ENCODE results near the gene SETD1B. TPM values are rescaled to one million over a fixed set of nuclear protein-coding genes. Genes with fewer than 3 reads are reported as not detected.
"Not testable (repeated sequence)": the region's sequence is repeated elsewhere in the genome, so short reads cannot be mapped to it uniquely, and the experiment has no call there.

SETD1B gene
- total and polyA plus RNA-seq, 9 donors: 6.2 to 44.6 (median 28.6) TPM

GRCh38 chr12:121858318-121858661 lies 54.5 kb downstream of the SETD1B start:
- WGBS, 3 donors: 92 to 93% (median 92%) methylated on average over 10 of the region's 10 CpGs
- H3K4me1 ChIP-seq (ENCODE audit: insufficient read depth): peaks cover 12% of the 10 kb centered on the region
- H3K9me3 ChIP-seq: no peaks in the 10 kb centered on the region
- intact Hi-C loops (cut with DNase I): no loop called here
- no peaks in the 10 kb centered on the region for H3K27me3 ChIP-seq
- DNase-seq: no peak
- H3K4me3 ChIP-seq: no peak overlapping the region
- peak overlapping the region; percentile 69 to 92 for H3K27ac ChIP-seq
- TF ChIP-seq POLR2A (IDR thresholded peaks at IDR 0.05) (no peak), CTCF (IDR thresholded peaks at IDR 0.05) (no peak), EP300 (IDR thresholded peaks at IDR 0.05) (no peak)
- no peaks in the 10 kb centered on the region for H3K36me3 ChIP-seq

- no peak for TF ChIP-seq CTCF (IDR thresholded peaks at IDR 0.05)
- TF ChIP-seq EP300 (IDR thresholded peaks at IDR 0.05): peak; percentile 31
- TF ChIP-seq POLR2A (IDR thresholded peaks at IDR 0.05): peak; percentile 18
- Histone ChIP-seq H3K4me3 (no peak within 1 kb of the TSS), H3K27ac (peak within 1 kb of the TSS; percentile 69 to 92), H3K36me3 (no peaks in the 10 kb centered on the region), H3K4me1 (ENCODE audit: insufficient read depth) (peaks cover 12% of the 10 kb centered on the region), H3K27me3 (no peaks in the 10 kb centered on the region), H3K9me3 (no peaks in the 10 kb centered on the region)
- 29 to 31% (median 30%) methylated on average over 15 to 16 of the region's 16 CpGs for WGBS, 3 donors
- intact Hi-C loops (cut with DNase I): no loop called here
- peak; percentile 86 to 92 (median 89) for DNase-seq
Measured at GRCh38 chr12:121858662-121859572, 55.1 kb downstream of the SETD1B start, which contains the start of gene HPD. Gene HPD, minus strand, starts transcription at chr12:121858859. Its CDS starts 36 bp downstream, at chr12:121858823.

- no peak overlapping the region for H3K4me3 ChIP-seq
- H3K9me3 ChIP-seq: no peaks in the 10 kb centered on the region
- DNase-seq: no peak
- peak overlapping the region in 1 of 2 donors; percentile 69 for H3K27ac ChIP-seq
- H3K36me3 ChIP-seq: no peaks in the 10 kb centered on the region
- intact Hi-C loops (cut with DNase I): no loop called here
- no peaks in the 10 kb centered on the region for H3K27me3 ChIP-seq
- peaks cover 12% of the 10 kb centered on the region for H3K4me1 ChIP-seq (ENCODE audit: insufficient read depth)
- TF ChIP-seq CTCF (IDR thresholded peaks at IDR 0.05): no peak
- TF ChIP-seq POLR2A (IDR thresholded peaks at IDR 0.05): no peak
- WGBS, 3 donors: 90 to 100% (median 100%) methylated on average over 1 of the region's 1 CpG
Measured at GRCh38 chr12:121860257-121860656, 56.4 kb downstream of the SETD1B start.

GRCh38 chr12:121860699-121861098 lies 56.9 kb downstream of the SETD1B start:
- H3K27me3 ChIP-seq; intact Hi-C loops (cut with DNase I); H3K4me3 ChIP-seq; H3K36me3 ChIP-seq; DNase-seq; H3K9me3 ChIP-seq; H3K27ac ChIP-seq: not testable (repeated sequence)
- H3K4me1 ChIP-seq (ENCODE audit: insufficient read depth): peaks cover 12% of the 10 kb centered on the region
- WGBS, 3 donors: 97 to 100% (median 97%) methylated on average over 4 of the region's 4 CpGs

- H3K36me3 ChIP-seq: no peaks in the 10 kb centered on the region
- H3K4me3 ChIP-seq: no peak overlapping the region
- peaks cover 12% of the 10 kb centered on the region for H3K4me1 ChIP-seq (ENCODE audit: insufficient read depth)
- no peaks in the 10 kb centered on the region for H3K9me3 ChIP-seq
- 15 to 30% (median 22%) methylated on average over 11 of the region's 11 CpGs for WGBS, 3 donors
- H3K27ac ChIP-seq: peak overlapping the region in 1 of 2 donors; percentile 33
- TF ChIP-seq EP300 (IDR thresholded peaks at IDR 0.05) (no peak), POLR2A (IDR thresholded peaks at IDR 0.05) (no peak), CTCF (IDR thresholded peaks at IDR 0.05) (no peak)
- H3K27me3 ChIP-seq: no peaks in the 10 kb centered on the region
- intact Hi-C loops (cut with DNase I): no loop called here
- no peak for DNase-seq
Measured at GRCh38 chr12:121861636-121862254, 57.9 kb downstream of the SETD1B start.
